ENCODE results near the gene CLINT1.

The CLINT1 gene

GRCh38 chr5:157817387-157817702, 41.6 kb downstream of the CLINT1 start:
- Histone ChIP-seq H3K27ac (ENCODE audit: low read length) (no peak overlapping the region), H3K4me1 (ENCODE audit: control insufficient read depth, low read depth, low read length) (peaks cover 14% of the 10 kb centered on the region), H3K9me3 (ENCODE audit: control insufficient read depth, low read depth, low read length) (no peaks in the 10 kb centered on the region), H3K9ac (ENCODE audit: low read length) (no peak overlapping the region), H3K36me3 (ENCODE audit: control insufficient read depth, low read depth, low read length) (peaks cover 33% of the 10 kb centered on the region), H3K27me3 (ENCODE audit: control insufficient read depth, insufficient read depth, low read length) (no peaks in the 10 kb centered on the region), H3K4me3 (ENCODE audit: low read length) (no peak overlapping the region)

GRCh38 chr5:157816682-157817386, 42.1 kb downstream of the CLINT1 start:
- no peak overlapping the region for H3K4me3 ChIP-seq (ENCODE audit: low read length)
- peaks cover 14% of the 10 kb centered on the region for H3K4me1 ChIP-seq (ENCODE audit: control insufficient read depth, low read depth, low read length)
- peaks cover 38% of the 10 kb centered on the region for H3K36me3 ChIP-seq (ENCODE audit: control insufficient read depth, low read depth, low read length)
- no peak overlapping the region for H3K9ac ChIP-seq (ENCODE audit: low read length)
- no peak overlapping the region for H3K27ac ChIP-seq (ENCODE audit: low read length)
- no peaks in the 10 kb centered on the region for H3K27me3 ChIP-seq (ENCODE audit: control insufficient read depth, insufficient read depth, low read length)
- no peaks in the 10 kb centered on the region for H3K9me3 ChIP-seq (ENCODE audit: control insufficient read depth, low read depth, low read length)

- no peaks in the 10 kb centered on the region for H3K9me3 ChIP-seq (ENCODE audit: control insufficient read depth, low read depth, low read length)
- no peak overlapping the region for H3K4me3 ChIP-seq (ENCODE audit: low read length)
- H3K27me3 ChIP-seq (ENCODE audit: control insufficient read depth, insufficient read depth, low read length), result no peaks in the 10 kb centered on the region
- peaks cover 72% of the 10 kb centered on the region for H3K36me3 ChIP-seq (ENCODE audit: control insufficient read depth, low read depth, low read length)
- no peak overlapping the region for H3K9ac ChIP-seq (ENCODE audit: low read length)
- H3K4me1 ChIP-seq (ENCODE audit: control insufficient read depth, low read depth, low read length), result no peaks in the 10 kb centered on the region
- H3K27ac ChIP-seq (ENCODE audit: low read length), result no peak overlapping the region
These were observed 46.9 kb downstream of the CLINT1 start for GRCh38 chr5:157812086-157812485.

GRCh38 chr5:157808043-157808442, 50.9 kb downstream of the CLINT1 start:
- Histone ChIP-seq H3K4me1 (ENCODE audit: control insufficient read depth, low read depth, low read length) (no peaks in the 10 kb centered on the region), H3K36me3 (ENCODE audit: control insufficient read depth, low read depth, low read length) (peaks cover 75% of the 10 kb centered on the region), H3K27me3 (ENCODE audit: control insufficient read depth, insufficient read depth, low read length) (no peaks in the 10 kb centered on the region), H3K9ac (ENCODE audit: low read length) (no peak overlapping the region), H3K27ac (ENCODE audit: low read length) (no peak overlapping the region), H3K9me3 (ENCODE audit: control insufficient read depth, low read depth, low read length) (no peaks in the 10 kb centered on the region), H3K4me3 (ENCODE audit: low read length) (no peak overlapping the region)

- no peaks in the 10 kb centered on the region for H3K4me1 ChIP-seq (ENCODE audit: control insufficient read depth, low read depth, low read length)
- H3K9ac ChIP-seq (ENCODE audit: low read length), result no peak overlapping the region
- H3K27ac ChIP-seq (ENCODE audit: low read length), result no peak overlapping the region
- no peaks in the 10 kb centered on the region for H3K9me3 ChIP-seq (ENCODE audit: control insufficient read depth, low read depth, low read length)
- H3K4me3 ChIP-seq (ENCODE audit: low read length), result no peak overlapping the region
- H3K36me3 ChIP-seq (ENCODE audit: control insufficient read depth, low read depth, low read length), result peaks cover 31% of the 10 kb centered on the region
- no peaks in the 10 kb centered on the region for H3K27me3 ChIP-seq (ENCODE audit: control insufficient read depth, insufficient read depth, low read length)
These were observed 56.2 kb downstream of the CLINT1 start for GRCh38 chr5:157802736-157803135.

- Histone ChIP-seq H3K4me3 (ENCODE audit: low read length) (no peak overlapping the region), H3K9ac (ENCODE audit: low read length) (no peak overlapping the region), H3K27me3 (ENCODE audit: control insufficient read depth, insufficient read depth, low read length) (no peaks in the 10 kb centered on the region), H3K36me3 (ENCODE audit: control insufficient read depth, low read depth, low read length) (peaks cover 15% of the 10 kb centered on the region), H3K9me3 (ENCODE audit: control insufficient read depth, low read depth, low read length) (no peaks in the 10 kb centered on the region), H3K27ac (ENCODE audit: low read length) (no peak overlapping the region), H3K4me1 (ENCODE audit: control insufficient read depth, low read depth, low read length) (no peaks in the 10 kb centered on the region)
These were observed 58.8 kb downstream of the CLINT1 start for GRCh38 chr5:157800137-157800536.

- H3K9me3 ChIP-seq (ENCODE audit: control insufficient read depth, low read depth, low read length), result no peaks in the 10 kb centered on the region
- no peak overlapping the region for H3K4me3 ChIP-seq (ENCODE audit: low read length)
- no peaks in the 10 kb centered on the region for H3K27me3 ChIP-seq (ENCODE audit: control insufficient read depth, insufficient read depth, low read length)
- no peak overlapping the region for H3K9ac ChIP-seq (ENCODE audit: low read length)
- H3K27ac ChIP-seq (ENCODE audit: low read length), result no peak overlapping the region
- H3K36me3 ChIP-seq (ENCODE audit: control insufficient read depth, low read depth, low read length), result peaks cover 15% of the 10 kb centered on the region
- H3K4me1 ChIP-seq (ENCODE audit: control insufficient read depth, low read depth, low read length), result no peaks in the 10 kb centered on the region
These were observed 59.4 kb downstream of the CLINT1 start for GRCh38 chr5:157799578-157799977.

- H3K9me3 ChIP-seq (ENCODE audit: control insufficient read depth, low read depth, low read length), result no peaks in the 10 kb centered on the region
- no peaks in the 10 kb centered on the region for H3K4me1 ChIP-seq (ENCODE audit: control insufficient read depth, low read depth, low read length)
- peaks cover 43% of the 10 kb centered on the region for H3K36me3 ChIP-seq (ENCODE audit: control insufficient read depth, low read depth, low read length)
- no peaks in the 10 kb centered on the region for H3K27me3 ChIP-seq (ENCODE audit: control insufficient read depth, insufficient read depth, low read length)
- no peak overlapping the region for H3K4me3 ChIP-seq (ENCODE audit: low read length)
- no peak overlapping the region for H3K9ac ChIP-seq (ENCODE audit: low read length)
- no peak overlapping the region for H3K27ac ChIP-seq (ENCODE audit: low read length)
These were observed 65.6 kb downstream of the CLINT1 start for GRCh38 chr5:157793301-157793700.

- Histone ChIP-seq H3K9me3 (ENCODE audit: control insufficient read depth, low read depth, low read length) (no peaks in the 10 kb centered on the region), H3K4me1 (ENCODE audit: control insufficient read depth, low read depth, low read length) (no peaks in the 10 kb centered on the region), H3K27ac (ENCODE audit: low read length) (no peak overlapping the region), H3K36me3 (ENCODE audit: control insufficient read depth, low read depth, low read length) (peaks cover 35% of the 10 kb centered on the region), H3K27me3 (ENCODE audit: control insufficient read depth, insufficient read depth, low read length) (no peaks in the 10 kb centered on the region), H3K4me3 (ENCODE audit: low read length) (no peak overlapping the region), H3K9ac (ENCODE audit: low read length) (no peak overlapping the region)
These were observed 73.1 kb downstream of the CLINT1 start for GRCh38 chr5:157785801-157786200.

- Histone ChIP-seq H3K9ac (ENCODE audit: low read length) (no peak overlapping the region), H3K27ac (ENCODE audit: low read length) (no peak overlapping the region), H3K4me3 (ENCODE audit: low read length) (no peak overlapping the region), H3K27me3 (ENCODE audit: control insufficient read depth, insufficient read depth, low read length) (no peaks in the 10 kb centered on the region), H3K9me3 (ENCODE audit: control insufficient read depth, low read depth, low read length) (no peaks in the 10 kb centered on the region), H3K36me3 (ENCODE audit: control insufficient read depth, low read depth, low read length) (no peaks in the 10 kb centered on the region), H3K4me1 (ENCODE audit: control insufficient read depth, low read depth, low read length) (no peaks in the 10 kb centered on the region)
These were observed 79.7 kb downstream of the CLINT1 start for GRCh38 chr5:157779221-157779620.

- Histone ChIP-seq H3K9ac (ENCODE audit: low read length) (no peak overlapping the region), H3K4me3 (ENCODE audit: low read length) (no peak overlapping the region), H3K9me3 (ENCODE audit: control insufficient read depth, low read depth, low read length) (no peaks in the 10 kb centered on the region), H3K27me3 (ENCODE audit: control insufficient read depth, insufficient read depth, low read length) (no peaks in the 10 kb centered on the region), H3K4me1 (ENCODE audit: control insufficient read depth, low read depth, low read length) (no peaks in the 10 kb centered on the region), H3K27ac (ENCODE audit: low read length) (no peak overlapping the region), H3K36me3 (ENCODE audit: control insufficient read depth, low read depth, low read length) (no peaks in the 10 kb centered on the region)
These were observed 80.7 kb downstream of the CLINT1 start for GRCh38 chr5:157778121-157778805.

GRCh38 chr5:157772127-157772526, 86.8 kb downstream of the CLINT1 start:
- Histone ChIP-seq H3K36me3 (ENCODE audit: control insufficient read depth, low read depth, low read length) (no peaks in the 10 kb centered on the region), H3K9me3 (ENCODE audit: control insufficient read depth, low read depth, low read length) (no peaks in the 10 kb centered on the region), H3K27me3 (ENCODE audit: control insufficient read depth, insufficient read depth, low read length) (no peaks in the 10 kb centered on the region), H3K4me3 (ENCODE audit: low read length) (no peak overlapping the region), H3K4me1 (ENCODE audit: control insufficient read depth, low read depth, low read length) (no peaks in the 10 kb centered on the region), H3K27ac (ENCODE audit: low read length) (no peak overlapping the region), H3K9ac (ENCODE audit: low read length) (no peak overlapping the region)
